ENCODE measurements around the gene WDR81. TPM values are rescaled to one million over a fixed set of nuclear protein-coding genes. Genes with fewer than 3 reads are reported as not detected.
"Not testable (repeated sequence)": the region's sequence is repeated elsewhere in the genome, so short reads cannot be mapped to it uniquely, and the experiment has no call there.

WDR81 gene
- total RNA-seq, 4 donors from 2014 or later, result 26.1 to 73.7 (median 35.7) TPM

DNA sequence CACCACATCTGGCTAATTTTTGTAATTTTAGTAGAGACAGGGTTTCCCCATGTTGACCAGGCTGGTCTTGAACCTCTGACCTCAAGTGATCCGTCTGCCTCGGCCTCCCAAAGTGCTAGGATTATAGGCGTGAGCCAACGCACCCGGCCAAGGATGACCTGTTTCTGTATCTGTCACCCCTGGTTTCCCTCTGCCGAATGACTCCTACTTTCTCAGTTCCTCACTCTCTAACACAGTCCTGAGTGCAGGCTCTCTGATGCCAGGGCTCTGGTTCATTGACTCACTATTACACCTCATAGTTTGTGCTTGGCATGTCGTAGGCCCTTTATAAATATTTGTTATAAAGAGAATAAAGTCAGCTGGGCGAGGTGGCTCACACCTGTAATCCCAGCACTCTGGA lies 29.1 kb upstream of the WDR81 start:
- no peaks in the 10 kb centered on the region for H3K4me1 ChIP-seq
- no peaks in the 10 kb centered on the region for H3K9me3 ChIP-seq
- H3K27ac ChIP-seq, result no peak overlapping the region
- no peak for DNase-seq
- H3K4me3 ChIP-seq, result no peak overlapping the region
- in situ Hi-C loops (cut with MboI; ENCODE audit: low pct_ligation_motif_present in 1 of 4, low pct_unique_long_range_greater_than_20kb in 1 of 4, low sequenced_read_pairs in 3 of 4), result loop anchor here in 2 of 4 donors (25.0 kb wide), 2 partner anchors 167 to 342 kb away; partner anchors contain the start of genes DPH1 (in 1 of the 2), OVCA2 (in 1 of the 2) and RTN4RL1 (in 1 of the 2)
- WGBS, 2 donors (ENCODE audit: low coverage in 1 of 2), result 87 to 100% methylated on average over 1 to 8 of the region's 8 CpGs
- no peak for TF ChIP-seq POLR2AphosphoS5 (IDR thresholded peaks at IDR 0.05)
- TF ChIP-seq, protein P1, sequence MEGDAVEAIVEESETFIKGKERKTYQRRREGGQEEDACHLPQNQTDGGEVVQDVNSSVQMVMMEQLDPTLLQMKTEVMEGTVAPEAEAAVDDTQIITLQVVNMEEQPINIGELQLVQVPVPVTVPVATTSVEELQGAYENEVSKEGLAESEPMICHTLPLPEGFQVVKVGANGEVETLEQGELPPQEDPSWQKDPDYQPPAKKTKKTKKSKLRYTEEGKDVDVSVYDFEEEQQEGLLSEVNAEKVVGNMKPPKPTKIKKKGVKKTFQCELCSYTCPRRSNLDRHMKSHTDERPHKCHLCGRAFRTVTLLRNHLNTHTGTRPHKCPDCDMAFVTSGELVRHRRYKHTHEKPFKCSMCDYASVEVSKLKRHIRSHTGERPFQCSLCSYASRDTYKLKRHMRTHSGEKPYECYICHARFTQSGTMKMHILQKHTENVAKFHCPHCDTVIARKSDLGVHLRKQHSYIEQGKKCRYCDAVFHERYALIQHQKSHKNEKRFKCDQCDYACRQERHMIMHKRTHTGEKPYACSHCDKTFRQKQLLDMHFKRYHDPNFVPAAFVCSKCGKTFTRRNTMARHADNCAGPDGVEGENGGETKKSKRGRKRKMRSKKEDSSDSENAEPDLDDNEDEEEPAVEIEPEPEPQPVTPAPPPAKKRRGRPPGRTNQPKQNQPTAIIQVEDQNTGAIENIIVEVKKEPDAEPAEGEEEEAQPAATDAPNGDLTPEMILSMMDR (IDR thresholded peaks at IDR 0.05), result no peak
- TF ChIP-seq POLR2A (IDR thresholded peaks at IDR 0.05), result no peak
- no peak for TF ChIP-seq EP300 (IDR thresholded peaks at IDR 0.05; ENCODE audit: low read depth)
- H3K27me3 ChIP-seq, result no peaks in the 10 kb centered on the region
- intact Hi-C loops (cut with DNase I; ENCODE audit: low total_unique reads), result no loop called here
- no peaks in the 10 kb centered on the region for H3K36me3 ChIP-seq

DNA sequence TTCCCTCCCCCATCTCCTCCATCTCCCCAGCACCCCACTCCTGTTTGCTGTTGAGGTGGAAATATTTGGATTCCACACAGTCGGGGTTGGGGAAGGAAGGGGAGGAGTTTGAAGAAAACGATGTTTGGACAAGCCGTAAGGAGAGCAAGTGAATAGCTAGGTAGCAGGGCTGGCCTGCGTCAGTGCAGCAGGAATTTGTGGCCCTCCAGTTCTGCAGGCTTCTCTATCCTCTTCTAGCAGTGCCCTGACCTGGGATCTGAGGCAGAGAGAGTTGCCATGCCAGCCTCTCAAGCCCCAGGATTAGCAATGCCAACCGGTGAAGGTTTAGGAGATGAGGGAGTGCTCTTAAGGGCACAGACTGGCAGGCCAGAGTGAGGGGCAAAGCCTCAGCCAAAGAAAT lies 26.8 kb upstream of the WDR81 start:
- no peaks in the 10 kb centered on the region for H3K9me3 ChIP-seq
- no peak overlapping the region for H3K4me3 ChIP-seq
- in situ Hi-C loops (cut with MboI; ENCODE audit: low pct_ligation_motif_present in 1 of 4, low pct_unique_long_range_greater_than_20kb in 1 of 4, low sequenced_read_pairs in 3 of 4) (loop anchor here in 2 of 4 donors (25.0 kb wide), 2 partner anchors 165 to 340 kb away; partner anchors contain the start of genes DPH1 (in 1 of the 2), OVCA2 (in 1 of the 2) and RTN4RL1 (in 1 of the 2)), intact Hi-C loops (cut with DNase I; ENCODE audit: low total_unique reads) (no loop called here)
- H3K27ac ChIP-seq, result no peak overlapping the region
- H3K36me3 ChIP-seq, result no peaks in the 10 kb centered on the region
- H3K4me1 ChIP-seq, result no peaks in the 10 kb centered on the region
- TF ChIP-seq POLR2A (IDR thresholded peaks at IDR 0.05), result no peak
- TF ChIP-seq EP300 (IDR thresholded peaks at IDR 0.05; ENCODE audit: low read depth), result no peak
- TF ChIP-seq, protein P1 (IDR thresholded peaks at IDR 0.05), result no peak
- no peak for TF ChIP-seq POLR2AphosphoS5 (IDR thresholded peaks at IDR 0.05)
- 53% methylated on average over 5 of the region's 5 CpGs; no CpG with 5 or more reads in 1 of the 2 donors for WGBS, 2 donors (ENCODE audit: low coverage in 1 of 2)
- DNase-seq, result no peak
- no peaks in the 10 kb centered on the region for H3K27me3 ChIP-seq

DNA sequence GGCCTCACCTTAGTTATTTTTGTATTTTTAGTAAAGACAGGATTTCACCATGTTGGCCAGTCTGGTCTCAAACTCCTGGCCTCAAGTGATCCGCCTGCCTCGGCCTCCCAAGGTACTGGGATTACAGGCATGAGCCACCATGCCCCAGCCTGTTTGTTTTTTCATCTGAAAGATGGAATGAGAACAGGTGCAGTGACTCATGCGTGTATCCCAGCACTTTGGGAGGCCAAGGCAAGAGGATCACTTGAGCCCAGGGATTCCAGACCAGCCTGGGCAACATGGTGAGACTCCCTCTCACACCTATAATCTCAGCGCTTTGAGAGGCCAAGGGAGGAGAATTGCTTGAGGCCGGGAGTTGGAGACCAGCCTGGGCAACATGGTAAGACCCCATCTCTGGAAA lies 24.6 kb upstream of the WDR81 start:
- H3K4me3 ChIP-seq; DNase-seq; H3K36me3 ChIP-seq; H3K27me3 ChIP-seq; intact Hi-C loops (cut with DNase I; ENCODE audit: low total_unique reads); H3K27ac ChIP-seq; H3K4me1 ChIP-seq; H3K9me3 ChIP-seq: not testable (repeated sequence)
- in situ Hi-C loops (cut with MboI; ENCODE audit: low pct_ligation_motif_present in 1 of 4, low pct_unique_long_range_greater_than_20kb in 1 of 4, low sequenced_read_pairs in 3 of 4), result loop anchor here in 3 of 4 donors (25.0 kb wide), 3 partner anchors 112 to 337 kb away; partner anchors contain the start of genes DPH1 (in 2 of the 3), OVCA2 (in 2 of the 3) and RTN4RL1 (in 2 of the 3)
- 83 to 89% methylated on average over 4 to 5 of the region's 5 CpGs for WGBS, 2 donors (ENCODE audit: low coverage in 1 of 2)

DNA sequence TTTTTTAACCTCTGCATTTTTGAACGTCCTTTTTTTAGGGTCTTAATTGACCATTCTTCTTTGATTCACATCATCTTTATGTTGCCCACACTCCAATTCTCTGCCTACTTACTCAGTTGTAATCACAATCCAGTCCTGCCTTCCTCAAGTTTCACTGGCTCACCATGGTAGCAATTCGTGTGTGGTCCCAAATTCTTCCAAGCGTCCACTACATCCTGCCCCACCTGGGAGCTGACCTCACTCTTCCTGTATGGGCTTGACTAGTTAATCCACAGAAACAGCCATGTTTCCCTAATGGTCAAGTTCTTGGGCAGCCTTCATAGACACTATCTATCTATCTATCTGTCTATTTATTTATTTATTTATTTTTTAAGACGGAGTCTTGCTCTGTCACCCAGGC lies 21.4 kb upstream of the WDR81 start:
- Histone ChIP-seq H3K27ac (no peak overlapping the region), H3K27me3 (no peaks in the 10 kb centered on the region), H3K9me3 (no peaks in the 10 kb centered on the region), H3K4me3 (no peak overlapping the region), H3K4me1 (no peaks in the 10 kb centered on the region), H3K36me3 (no peaks in the 10 kb centered on the region)
- in situ Hi-C loops (cut with MboI; ENCODE audit: low pct_ligation_motif_present in 1 of 4, low pct_unique_long_range_greater_than_20kb in 1 of 4, low sequenced_read_pairs in 3 of 4), result loop anchor here in 2 of 4 donors (25.0 kb wide), 2 partner anchors 109 to 334 kb away; partner anchors contain the start of genes DPH1 (in 1 of the 2), OVCA2 (in 1 of the 2) and RTN4RL1 (in 1 of the 2)
- intact Hi-C loops (cut with DNase I; ENCODE audit: low total_unique reads), result no loop called here
- 40 to 62% methylated on average over 3 to 4 of the region's 4 CpGs for WGBS, 2 donors (ENCODE audit: low coverage in 1 of 2)
- no peak for DNase-seq
- no peak for TF ChIP-seq POLR2AphosphoS5 (IDR thresholded peaks at IDR 0.05)
- no peak for TF ChIP-seq POLR2A (IDR thresholded peaks at IDR 0.05)
- no peak for TF ChIP-seq EP300 (IDR thresholded peaks at IDR 0.05; ENCODE audit: low read depth)
- TF ChIP-seq, protein P1 (IDR thresholded peaks at IDR 0.05), result no peak

Measured in transverse colon (tissue), 4 donors.